ENCODE measurements around the gene SFXN5.

Gene SFXN5

DNA sequence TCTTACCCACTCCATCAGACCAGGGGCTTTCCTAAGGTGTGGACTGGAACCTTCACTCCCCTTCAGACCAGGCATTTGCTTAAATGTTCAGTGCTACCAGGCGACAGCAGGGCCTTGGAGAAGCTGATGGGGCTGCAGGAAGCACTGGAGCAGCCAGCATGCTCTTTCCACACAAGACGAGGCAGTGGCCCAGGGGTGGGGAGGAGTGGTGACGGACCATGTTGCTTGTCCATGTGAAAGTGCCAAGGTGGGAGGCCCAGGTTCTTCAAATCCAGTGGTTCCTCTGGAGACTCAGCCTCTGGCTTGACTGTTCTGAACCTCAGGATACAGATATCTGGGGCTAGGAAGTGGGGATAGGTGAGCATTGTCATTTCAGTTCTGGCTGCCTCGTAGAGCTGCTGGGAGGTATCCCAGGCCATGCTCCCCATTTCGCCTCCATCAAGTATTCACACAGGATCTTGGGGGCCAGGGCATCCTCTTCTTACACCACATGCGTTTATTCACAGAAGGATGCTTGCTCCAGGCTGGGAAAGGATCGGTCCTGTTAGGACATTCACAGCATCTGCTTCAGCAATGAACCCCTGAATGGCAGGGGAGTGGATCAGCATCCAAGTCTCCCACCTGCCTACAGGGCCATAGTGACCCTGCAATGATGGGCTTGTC lies 62.2 kb downstream of the SFXN5 start:
- FAIRE-seq = no peak

DNA sequence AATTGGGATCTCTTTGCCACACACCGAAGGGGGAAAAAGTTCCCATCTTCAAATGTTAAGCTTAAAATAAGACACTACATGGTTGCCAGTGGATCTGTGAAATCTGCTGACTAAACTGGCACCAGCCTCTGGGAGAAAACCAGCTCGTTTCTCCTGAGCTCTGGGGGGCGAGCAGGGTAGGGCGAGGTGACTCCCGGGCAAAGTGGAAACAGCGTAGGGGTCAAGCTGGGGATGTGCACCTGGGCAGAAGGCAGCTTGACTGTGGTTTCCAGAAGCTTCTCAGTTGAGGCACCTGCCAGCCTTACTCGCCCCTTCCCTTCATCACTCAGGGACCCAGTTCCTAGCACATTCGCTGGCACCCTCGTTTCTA lies 62.8 kb downstream of the SFXN5 start:
- no peak for FAIRE-seq

DNA sequence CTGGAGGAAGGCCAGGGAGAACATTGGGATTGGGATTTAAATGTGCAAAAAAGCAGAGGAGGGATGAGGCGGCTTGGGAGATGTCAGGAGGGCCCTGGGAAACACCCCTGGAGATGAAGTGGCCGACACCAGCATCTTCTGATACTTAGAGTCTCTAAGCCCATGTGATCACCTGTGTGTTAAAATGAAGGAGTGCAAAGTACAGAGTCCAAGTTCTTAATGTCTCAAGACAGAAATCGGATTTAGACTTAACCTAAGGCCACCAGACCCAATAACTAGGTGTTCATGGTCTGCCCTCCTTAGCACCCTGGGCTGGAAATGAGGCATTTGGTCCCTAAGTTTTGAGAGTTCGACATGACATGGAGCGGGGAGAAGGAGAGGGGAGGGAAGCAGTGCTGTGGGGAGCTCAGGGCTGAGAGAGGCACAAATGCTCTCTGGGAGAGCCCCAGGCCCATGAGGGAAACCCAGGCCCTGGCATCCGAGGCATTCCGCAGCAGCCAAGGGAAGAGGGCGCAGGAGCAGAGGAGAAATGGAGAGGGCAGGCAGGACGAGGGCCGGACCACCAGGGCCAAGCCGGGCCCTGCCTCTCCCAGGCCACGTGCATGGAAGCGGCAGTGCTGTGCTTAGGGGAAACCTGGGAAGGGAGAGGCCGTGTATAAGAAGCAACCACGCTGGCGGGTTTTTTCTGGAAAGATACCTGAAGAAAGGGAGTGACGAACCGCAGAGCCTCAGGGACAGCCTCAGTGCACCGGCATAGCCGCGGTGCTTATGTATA lies 63.3 kb downstream of the SFXN5 start:
- no peak for FAIRE-seq

DNA sequence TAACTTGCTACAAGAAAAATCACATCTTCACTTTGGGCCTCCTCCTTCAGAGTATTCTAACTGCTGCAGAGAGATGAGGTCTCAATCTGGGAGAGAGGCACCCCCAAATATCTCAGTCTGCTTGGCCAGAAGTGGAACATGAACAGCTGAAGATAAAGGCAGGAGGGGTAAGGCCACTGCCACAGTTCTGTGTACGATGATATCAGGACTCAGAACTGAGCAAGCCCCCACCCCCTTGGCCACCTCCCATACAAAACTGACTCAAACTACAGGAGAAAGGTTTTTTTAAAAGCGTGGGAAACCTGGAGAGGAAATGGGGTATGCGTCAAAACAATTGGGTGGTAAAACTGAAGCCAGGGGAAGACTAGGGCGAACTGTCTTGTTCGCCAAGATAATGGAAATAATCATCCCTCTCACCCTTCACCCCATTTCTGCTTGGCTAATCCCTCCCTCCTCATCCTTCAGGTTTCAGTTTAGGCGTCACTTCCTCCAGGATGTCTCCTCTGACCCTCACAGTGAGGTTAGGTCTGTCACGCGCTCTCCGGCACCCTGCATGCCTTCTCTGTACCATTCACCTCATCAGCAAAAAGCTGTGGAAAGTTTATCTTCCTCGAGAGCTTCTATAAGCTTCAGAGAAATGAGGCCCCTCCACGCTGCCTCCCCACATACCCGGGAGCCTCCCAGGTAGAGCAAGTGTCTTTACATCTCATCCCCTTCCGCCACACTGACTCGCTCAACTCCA lies 64.4 kb downstream of the SFXN5 start:
- no peak for FAIRE-seq

DNA sequence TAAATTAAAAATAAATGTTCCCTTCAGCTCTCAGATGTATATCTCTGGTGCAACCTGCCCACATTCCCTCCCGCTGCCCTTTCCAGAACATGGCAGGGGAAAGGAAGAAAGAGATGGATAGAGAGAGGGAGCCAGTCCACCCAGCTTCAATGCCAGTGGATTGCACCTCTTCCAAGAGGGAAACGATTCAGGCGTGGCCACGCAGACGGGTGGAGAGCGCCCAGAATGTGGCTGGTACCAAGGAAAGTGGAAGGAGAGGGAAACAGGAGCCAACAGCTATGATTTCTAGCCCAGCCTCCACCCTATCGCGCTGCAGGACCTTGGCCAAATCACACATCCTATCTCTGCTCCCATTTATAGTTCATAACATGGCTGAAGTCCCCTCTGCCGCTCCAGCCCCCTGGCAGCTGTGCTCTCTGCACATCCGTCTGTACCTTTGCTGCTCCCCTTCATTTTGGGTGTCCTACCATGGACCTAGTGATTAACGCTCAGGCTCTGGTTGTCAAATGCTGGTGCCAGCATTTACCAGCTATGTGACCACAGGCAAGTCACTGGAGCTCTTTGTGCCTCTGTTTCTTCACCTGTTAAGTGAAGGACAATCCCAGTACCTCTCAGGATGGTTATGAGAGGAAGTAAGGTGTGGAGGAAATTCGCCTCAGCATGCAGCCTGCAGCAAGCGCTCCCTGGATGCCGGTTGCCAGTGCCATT lies 66.5 kb downstream of the SFXN5 start:
- no peak for FAIRE-seq

DNA sequence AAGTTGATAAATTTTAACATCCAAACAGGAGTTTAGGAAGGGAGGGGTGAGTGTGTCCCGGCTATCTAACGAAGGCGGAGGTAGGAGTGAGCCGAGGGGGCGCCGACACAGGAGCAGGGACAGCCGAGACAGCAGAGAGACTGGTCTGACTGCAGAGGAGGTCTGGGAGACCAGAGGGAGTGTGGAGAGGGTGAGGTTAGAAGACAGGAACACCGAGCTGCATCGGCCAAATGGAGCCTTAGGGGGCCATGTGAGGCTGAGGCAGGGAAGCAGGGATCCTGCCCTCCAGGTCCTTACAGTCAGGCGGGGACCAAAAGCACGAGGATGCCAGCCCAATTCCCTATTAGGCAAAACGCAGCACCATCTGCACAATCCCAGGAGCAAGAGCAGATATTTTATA lies 67.0 kb downstream of the SFXN5 start:
- no peak for FAIRE-seq

DNA sequence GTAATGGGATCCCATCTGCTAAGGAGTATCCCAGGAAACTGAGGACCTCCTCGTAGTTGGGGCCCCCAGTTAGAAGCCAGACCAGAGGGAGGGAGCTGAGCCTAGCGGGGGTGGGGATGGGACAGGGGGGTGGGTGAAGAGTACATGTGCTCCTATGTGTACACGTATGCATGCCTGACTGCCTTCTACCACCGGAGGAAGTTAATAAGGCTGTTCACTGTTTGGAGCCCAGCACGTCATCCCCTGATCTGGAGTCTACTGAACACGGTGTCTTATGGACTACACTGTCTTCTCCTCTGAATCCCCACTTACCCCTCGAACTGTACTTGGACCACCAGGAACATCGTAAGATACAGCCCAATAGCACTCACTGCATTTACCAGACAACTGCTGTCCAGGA lies 68.5 kb downstream of the SFXN5 start:
- no peak for FAIRE-seq

DNA sequence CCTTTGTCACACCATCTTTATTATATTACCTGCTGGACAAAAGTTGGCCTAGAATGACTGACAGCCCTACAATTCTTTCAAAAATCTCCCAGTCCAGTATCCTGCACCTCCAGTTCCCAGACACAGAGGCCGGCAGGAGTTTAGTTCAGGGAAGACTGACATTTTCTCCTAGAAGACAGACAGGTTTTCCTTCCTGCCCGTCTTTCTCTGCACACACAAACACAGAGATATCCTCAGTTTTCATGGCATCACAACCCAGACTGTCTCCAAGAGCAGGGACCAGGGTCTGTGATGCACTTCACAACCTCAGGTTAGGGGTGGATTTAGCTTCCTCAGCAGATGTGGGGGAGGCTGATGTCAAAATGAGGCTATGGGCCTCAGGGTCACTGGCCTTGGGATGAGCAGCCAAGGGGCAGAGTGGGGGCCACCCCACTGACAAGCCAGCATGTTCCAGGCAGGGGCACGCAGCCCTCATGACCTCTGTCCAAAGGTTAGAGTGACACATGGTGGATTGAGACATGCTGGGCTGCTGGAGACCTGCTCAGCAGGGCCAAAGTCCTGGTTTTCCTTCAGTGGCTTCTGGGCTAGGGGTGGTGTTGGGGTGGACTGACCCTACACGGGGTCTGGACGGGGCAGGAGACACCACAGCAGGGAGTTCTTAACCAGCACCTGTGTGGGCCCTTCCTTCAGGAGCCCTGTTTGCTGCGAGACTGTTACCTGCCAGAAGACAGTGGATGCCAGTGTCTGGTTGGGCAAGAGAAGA lies 70.5 kb downstream of the SFXN5 start:
- FAIRE-seq = no peak

DNA sequence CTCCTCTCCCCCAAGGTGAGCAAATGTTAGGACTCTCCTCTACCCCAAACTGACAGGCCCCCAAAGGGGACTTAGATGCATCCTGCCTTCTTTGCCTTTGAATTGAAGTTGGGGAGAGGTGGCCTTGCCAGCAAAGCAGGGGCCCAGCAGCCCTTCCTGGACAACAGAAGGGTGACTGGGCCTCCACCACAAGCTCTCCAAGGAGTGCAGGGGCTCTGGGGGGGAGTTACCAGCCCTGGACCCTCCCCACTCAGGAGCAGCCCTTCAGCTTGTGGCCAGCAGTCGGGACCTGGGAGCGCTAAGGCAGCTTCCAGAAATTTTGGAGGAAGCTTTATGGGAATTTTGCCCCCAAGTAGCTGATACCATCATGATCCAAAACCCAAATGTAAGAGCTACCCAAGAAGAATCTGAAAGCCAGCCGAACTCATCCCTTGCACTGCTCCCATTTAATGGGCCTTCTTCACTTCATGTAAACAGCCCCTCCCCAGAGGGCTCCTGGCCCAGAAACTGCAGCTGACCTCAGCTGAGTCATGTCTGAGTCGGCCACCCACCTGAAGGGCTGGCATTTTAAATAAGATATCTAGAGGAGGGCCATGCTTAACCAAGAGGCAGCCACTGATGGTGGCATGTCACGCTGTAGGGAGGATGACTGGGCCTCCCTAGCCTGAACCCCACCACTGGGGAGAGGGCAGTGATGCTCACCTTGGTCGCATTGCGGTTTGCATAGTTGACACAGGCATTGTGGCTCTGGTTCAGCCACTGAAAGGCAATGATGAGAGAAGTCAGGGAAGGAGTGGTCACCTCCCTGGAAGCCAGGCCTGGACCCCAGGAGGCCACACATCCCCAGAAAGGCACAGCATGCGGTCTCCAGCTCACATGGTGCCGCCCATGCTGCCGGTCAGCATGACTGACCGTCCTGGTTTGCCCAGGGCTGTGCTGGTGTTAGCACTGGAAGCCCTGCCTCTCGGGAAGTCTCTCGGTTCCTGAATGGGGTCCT lies 71.5 kb downstream of the SFXN5 start:
- FAIRE-seq = no peak

DNA sequence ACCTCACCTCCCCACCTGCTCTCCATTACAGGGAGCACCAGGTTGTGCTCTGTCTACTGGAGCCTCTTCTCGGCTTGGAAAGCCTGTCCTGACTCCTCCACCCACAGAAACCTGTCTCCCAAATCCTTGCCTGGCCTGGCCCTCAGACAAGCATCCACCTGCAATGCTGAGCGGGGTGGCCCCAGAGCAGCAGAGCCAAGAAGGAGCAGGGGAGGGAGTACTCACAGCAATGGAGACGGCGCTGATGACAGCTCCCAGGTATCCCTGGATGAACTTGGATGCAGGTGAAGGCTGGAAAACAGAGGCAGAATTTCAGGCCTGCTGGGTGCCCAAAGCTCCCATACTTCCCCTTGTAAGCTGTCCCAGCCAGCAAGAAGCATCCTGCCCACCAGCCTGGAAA lies 72.8 kb downstream of the SFXN5 start:
- FAIRE-seq = no peak

DNA sequence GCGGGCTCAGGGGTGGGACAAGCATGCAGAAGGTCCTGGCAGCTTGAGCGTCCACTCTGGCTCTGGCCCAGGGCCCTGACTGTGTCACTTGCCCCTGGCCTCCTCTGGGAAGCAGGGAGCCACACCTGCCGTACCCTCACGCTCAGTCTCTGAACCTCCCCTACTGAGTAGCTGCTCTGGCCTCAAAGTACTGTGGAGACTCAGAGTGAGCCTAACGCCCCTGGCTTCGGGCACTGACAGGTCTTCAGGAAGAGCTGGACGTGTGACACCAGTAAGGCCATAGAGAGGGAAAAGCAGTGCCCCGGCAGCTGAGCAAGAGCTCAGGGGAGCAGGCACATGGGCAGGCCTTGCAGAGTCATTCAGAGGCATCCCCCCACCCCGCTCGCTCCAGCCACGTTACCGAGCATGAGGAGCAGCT lies 73.3 kb downstream of the SFXN5 start:
- FAIRE-seq = no peak

DNA sequence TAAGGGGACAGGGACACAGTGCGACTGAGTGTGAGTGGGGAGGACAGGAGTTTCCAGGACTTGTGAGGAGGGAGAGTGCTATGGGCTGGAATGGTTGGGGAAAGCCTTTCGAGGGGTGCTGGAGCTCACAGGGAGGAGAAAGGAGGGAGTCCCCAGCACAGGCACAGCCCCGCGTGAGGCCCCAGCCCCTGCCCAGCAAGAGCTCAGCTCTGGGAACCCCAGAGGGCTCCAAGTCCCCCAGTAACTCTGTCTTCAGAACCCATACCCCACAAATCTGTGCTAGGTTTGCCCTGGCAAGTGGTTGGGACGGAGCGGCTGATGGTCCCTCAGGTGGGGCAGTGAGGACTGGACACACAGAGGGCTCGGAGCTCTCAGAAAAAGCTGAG lies 75.4 kb downstream of the SFXN5 start:
- no peak for FAIRE-seq

DNA sequence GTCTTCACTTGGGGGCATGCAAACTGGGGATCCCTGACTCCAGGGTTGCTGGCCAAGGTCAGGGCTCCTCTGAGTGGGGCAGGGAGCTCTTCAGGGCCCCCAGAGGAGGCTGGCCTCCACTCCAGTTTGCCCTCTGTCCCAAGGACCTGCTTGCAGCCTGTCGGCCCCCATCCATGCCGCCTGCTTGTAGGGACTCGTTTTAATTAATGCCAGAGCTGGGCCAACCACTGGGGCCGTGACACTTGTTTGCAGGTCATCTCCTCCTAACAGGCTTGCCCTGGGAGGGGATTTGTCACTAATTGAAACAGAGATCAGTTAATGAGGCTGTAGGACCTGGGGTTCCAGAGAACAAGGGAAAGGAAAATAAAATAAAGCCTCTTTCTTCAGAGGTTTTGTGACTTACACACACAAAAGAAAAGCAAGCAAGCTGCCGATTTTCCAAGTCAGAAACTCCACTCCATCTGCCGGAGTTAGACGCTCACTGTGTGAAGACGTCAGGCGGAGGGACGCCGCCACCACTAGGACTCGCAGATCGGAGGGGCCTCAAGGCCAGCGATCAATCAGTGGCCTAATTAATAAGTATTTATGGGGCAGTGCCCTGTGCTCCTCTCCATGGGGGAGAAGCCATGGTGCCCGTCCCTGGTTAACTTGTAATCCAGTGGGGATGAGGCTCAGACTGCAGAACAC lies 75.9 kb downstream of the SFXN5 start:
- no peak for FAIRE-seq

DNA sequence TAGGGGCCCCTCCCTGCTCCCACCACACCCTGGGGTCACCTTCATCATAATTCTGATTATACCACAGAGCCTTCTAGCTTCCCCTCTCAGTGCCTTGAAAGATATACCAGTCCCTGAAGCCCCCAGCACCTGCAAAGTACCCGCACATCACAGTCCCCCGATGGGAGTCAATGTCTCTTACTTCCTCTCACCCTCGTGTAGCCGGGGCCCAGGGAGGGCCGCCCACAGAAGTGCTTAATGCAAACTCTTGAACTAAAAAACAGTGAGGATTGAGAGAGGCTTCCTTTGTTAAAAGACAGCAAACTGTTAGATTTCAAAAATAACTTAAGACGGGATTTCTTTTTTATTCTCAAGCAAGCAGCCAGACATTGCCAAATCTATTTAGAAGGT lies 76.5 kb downstream of the SFXN5 start:
- no peak for FAIRE-seq

DNA sequence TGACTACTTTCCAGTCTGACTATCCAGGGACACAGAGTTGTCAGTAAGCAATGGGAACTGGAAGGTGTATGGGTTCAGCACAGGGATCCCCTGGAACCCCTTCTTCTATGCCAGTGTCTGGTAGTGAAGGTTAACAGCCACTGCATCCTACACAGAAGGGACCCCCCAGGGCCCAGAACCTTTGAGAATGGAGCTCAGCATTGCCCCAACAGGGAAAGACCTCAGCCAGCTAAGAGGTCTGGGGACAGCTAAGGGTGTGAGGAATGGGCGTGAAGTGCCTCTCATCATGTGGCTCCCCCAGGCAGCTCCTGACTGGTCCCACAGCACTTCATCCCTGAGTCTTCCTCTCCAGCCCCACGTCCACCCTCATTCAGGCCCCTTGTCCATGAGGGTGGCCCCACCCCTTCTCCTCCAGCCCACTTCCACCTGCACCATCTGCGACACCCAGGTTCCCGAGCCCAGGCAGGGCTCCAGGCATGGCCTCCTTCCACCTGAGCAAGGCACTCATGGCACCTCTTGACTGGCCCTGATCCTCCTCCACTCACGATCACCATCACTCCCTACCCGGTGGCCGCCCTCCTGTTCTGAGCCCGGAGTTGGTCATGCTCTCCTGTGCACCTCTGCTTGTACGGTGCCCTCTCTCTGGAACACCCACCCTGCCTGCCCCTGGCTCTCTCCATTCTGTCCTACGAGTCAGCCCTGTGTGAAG lies 77.1 kb downstream of the SFXN5 start:
- FAIRE-seq = no peak

DNA sequence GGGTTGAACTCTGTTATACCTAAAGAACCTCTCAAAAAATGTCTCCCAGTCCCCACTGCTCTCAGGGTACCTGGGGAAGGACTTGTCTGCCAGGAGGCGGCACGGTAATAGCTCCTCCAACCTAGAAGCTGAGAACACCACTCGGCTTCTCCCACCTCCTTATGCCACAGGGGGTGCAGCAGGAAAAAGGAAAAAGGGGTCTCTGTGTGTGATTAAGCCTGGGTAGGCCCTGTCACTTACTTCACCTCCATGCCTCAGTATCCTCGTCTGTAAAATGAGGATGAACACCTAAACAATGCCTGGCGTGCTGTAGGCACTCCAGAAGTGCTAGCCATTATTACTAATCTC lies 77.6 kb downstream of the SFXN5 start:
- no peak for FAIRE-seq

DNA sequence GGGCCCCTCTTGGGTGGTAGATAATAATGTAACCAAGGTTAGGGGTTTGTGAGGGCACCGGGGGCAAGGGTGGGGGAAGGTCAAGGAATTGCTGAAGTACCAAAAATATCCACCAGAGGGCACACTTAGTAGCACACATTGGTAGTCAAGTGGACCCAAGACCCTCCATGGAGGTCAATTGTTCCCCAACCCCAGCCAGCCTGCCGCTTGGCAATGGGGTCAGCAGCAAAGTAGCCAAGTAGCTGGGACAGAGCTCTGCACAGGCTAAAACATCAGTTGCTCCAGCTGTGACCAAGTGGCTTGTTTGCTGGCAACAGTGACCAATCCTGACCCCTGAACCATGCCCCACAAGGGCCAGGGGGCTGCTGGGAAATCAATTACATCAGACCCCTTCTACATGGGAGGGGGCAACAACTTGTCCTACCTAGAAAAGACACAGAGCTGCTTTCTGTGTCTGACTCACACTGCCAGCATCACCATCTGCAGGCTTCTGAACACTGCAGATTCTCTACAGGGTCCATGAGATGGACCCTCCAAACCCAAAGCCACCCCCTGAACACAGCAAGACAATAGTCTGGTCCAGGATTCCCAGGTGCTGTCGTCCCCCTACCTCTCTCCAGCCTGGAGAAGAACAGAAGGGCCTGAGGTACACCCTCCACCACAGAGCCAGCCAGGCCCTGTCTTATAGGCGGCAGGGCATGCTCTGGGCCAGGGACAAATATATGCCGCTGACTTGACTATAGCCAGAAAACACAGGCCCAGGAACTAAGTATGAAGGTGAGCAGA lies 78.2 kb downstream of the SFXN5 start:
- no peak for FAIRE-seq

DNA sequence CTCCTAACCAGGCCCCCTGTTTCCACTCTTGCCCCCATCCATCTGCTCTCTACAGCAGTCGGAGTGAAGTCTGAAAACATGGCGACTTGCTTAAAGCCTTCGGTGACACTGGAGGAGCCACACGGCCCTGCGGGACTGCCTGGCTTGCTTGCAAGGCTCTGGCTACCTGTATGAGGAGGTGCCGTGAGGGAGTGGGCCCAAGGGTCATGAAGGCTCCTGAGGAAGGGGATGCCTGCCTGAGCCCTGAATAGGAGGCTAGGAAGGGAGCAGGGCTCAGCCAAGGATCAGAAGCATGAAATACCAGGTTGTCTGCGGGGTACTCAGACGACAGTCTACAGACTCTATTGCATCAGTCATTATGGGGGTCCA lies 78.8 kb downstream of the SFXN5 start:
- no peak for FAIRE-seq

DNA sequence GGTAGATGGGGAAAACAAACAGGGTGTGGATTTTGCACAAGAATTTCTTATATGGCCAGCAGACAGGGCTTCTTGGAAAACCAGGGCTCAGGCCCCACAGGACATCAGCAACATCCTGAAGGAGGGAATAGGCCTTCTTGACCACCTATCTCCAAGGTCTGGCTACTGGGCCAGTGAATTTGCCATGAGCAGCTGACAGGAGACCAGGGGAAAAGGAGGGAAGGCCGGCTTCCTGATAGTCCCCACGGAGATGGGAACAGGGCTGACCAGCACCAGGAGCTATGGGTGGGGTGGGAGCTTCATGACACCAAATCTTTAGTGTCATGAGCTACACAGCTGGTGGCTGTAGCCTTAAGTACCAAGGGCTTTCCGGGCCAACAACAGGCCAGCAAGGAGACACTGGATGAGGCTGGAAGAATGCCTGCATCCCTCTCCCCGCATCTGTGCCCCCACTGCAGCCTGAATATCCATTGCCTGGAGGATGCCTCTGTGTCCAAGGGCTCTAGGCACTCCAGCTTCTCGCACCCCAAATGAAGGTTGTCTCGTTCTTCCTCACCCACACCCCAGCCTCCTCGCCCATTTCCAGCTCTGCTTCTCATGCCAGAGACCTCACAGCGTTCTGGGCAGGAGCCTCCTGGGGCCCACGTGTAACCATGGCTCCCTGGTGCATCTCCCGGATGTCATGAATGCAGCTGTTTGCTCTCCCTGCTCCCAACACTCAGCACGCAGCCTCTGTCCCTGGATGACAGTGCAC lies 79.4 kb downstream of the SFXN5 start:
- FAIRE-seq = no peak

Measured in A204.1 (cell line).